KMS-11 (cell line): ENCODE measurements around the gene PGAP3.
A peak's percentile ranks its signal among the peaks of the same experiment; 100 is the strongest.

Experiments
- H2AFZ ChIP-seq: fragments of 200-600 bp; sonication (generic); 2 replicates; pipeline ENCODE4 v1.6.1; 2016; ENCODE audit warnings: antibody characterized with exemption, mixed run types, low read depth
- H3K27ac ChIP-seq: fragments of 200-600 bp; sonication (generic); 2 replicates; pipeline ENCODE4 v1.6.1; 2016; ENCODE audit warnings: mild to moderate bottlenecking, mixed run types
- H3K27me3 ChIP-seq: fragments of 200-600 bp; sonication (generic); 2 replicates; pipeline ENCODE4 v1.6.1; 2017; ENCODE audit warnings: mild to moderate bottlenecking, low read depth, mixed run types, moderate library complexity; ENCODE audit not compliant: insufficient read depth
- H3K36me3 ChIP-seq: fragments of 200-600 bp; sonication (generic); 2 replicates; pipeline ENCODE4 v1.6.1; 2017; ENCODE audit warnings: mild to moderate bottlenecking, mixed run types; ENCODE audit not compliant: insufficient read depth
- H3K4me1 ChIP-seq: fragments of 200-600 bp; sonication (generic); 2 replicates; pipeline ENCODE4 v1.6.1; 2016; ENCODE audit warnings: mild to moderate bottlenecking, low read depth, mixed run types; ENCODE audit not compliant: poor library complexity, severe bottlenecking
- H3K4me2 ChIP-seq: fragments of 200-600 bp; sonication (generic); 2 replicates; pipeline ENCODE4 v1.7.0; 2016; ENCODE audit warnings: mild to moderate bottlenecking, mixed run types
- H3K4me3 ChIP-seq: fragments of 200-600 bp; sonication (generic); IDR thresholded peaks from 2 replicates; pipeline ENCODE4 v1.6.1; 2017; ENCODE audit warnings: low read depth, low read length, mixed read lengths; ENCODE audit not compliant: insufficient read depth
- H3K79me2 ChIP-seq: fragments of 200-600 bp; sonication (generic); 2 replicates; pipeline ENCODE4 v1.6.1; 2016; ENCODE audit warnings: low read depth, mixed run types; ENCODE audit not compliant: insufficient read depth
- H3K9ac ChIP-seq: fragments of 200-600 bp; sonication (generic); 2 replicates; pipeline ENCODE4 v1.6.1; 2016; ENCODE audit warnings: mild to moderate bottlenecking, mixed run types
- H4K20me1 ChIP-seq: fragments of 200-600 bp; sonication (generic); 2 replicates; pipeline ENCODE4 v1.6.1; 2016; ENCODE audit warnings: mild to moderate bottlenecking, mixed run types; ENCODE audit not compliant: insufficient read depth
- CTCF ChIP-seq: fragments of 200-600 bp; sonication (generic); conservative IDR thresholded peaks from 2 replicates; pipeline ENCODE4 v1.6.1; 2017; ENCODE audit warnings: low read depth, mild to moderate bottlenecking, antibody characterized with exemption, low read length, moderate library complexity, mixed read lengths

Gene PGAP3

GRCh38 chr17:39670746-39671145, 17.1 kb downstream of the PGAP3 start:
- no peak overlapping the region for H3K27ac ChIP-seq
- no peak overlapping the region for H3K4me3 ChIP-seq
- no peaks in the 10 kb centered on the region for H3K36me3 ChIP-seq
- H2AFZ ChIP-seq = no peak overlapping the region
- H3K79me2 ChIP-seq = no peaks in the 10 kb centered on the region
- H4K20me1 ChIP-seq = no peaks in the 10 kb centered on the region
- TF ChIP-seq CTCF = no peak
- peaks cover 8% of the 10 kb centered on the region; the same call in 1 of the 2 replicates for H3K27me3 ChIP-seq
- H3K4me2 ChIP-seq = no peak overlapping the region
- H3K4me1 ChIP-seq = no peaks in the 10 kb centered on the region
- no peak overlapping the region for H3K9ac ChIP-seq

GRCh38 chr17:39669897-39670735, 17.7 kb downstream of the PGAP3 start:
- H3K4me3 ChIP-seq = no peak overlapping the region

GRCh38 chr17:39667945-39668924, 19.6 kb downstream of the PGAP3 start, which contains the start of gene PNMT:
Gene PNMT, plus strand, starts transcription at chr17:39668453. Its CDS starts 23 bp downstream, at chr17:39668476.
- H3K9ac ChIP-seq = peak within 1 kb of the TSS; percentile 74; the same call in 1 of the 2 replicates
- no peaks in the 10 kb centered on the region for H3K4me1 ChIP-seq
- peak within 1 kb of the TSS; percentile 78 for H2AFZ ChIP-seq
- H3K4me2 ChIP-seq = peak within 1 kb of the TSS; percentile 48
- TF ChIP-seq CTCF = peak; percentile 82
- no peaks in the 10 kb centered on the region for H3K36me3 ChIP-seq
- H3K79me2 ChIP-seq = no peaks in the 10 kb centered on the region
- no peaks in the 10 kb centered on the region for H4K20me1 ChIP-seq
- no peak within 1 kb of the TSS for H3K27ac ChIP-seq
- peaks cover 8% of the 10 kb centered on the region; the same call in 1 of the 2 replicates for H3K27me3 ChIP-seq
- H3K4me3 ChIP-seq = no peak within 1 kb of the TSS

More at GRCh38 chr17:39669897-39670735, 17.7 kb downstream of the PGAP3 start:
- Histone ChIP-seq H3K9ac (no peak overlapping the region), H2AFZ (no peak overlapping the region), H4K20me1 (no peaks in the 10 kb centered on the region), H3K4me2 (no peak overlapping the region), H3K79me2 (no peaks in the 10 kb centered on the region), H3K4me1 (no peaks in the 10 kb centered on the region), H3K27me3 (peaks cover 8% of the 10 kb centered on the region; the same call in 1 of the 2 replicates), H3K36me3 (no peaks in the 10 kb centered on the region), H3K27ac (no peak overlapping the region)
- no peak for TF ChIP-seq CTCF

GRCh38 chr17:39667262-39667944, 20.5 kb downstream of the PGAP3 start:
- H3K4me1 ChIP-seq = no peaks in the 10 kb centered on the region
- no peak overlapping the region for H3K27ac ChIP-seq

More at GRCh38 chr17:39667262-39667944, 20.5 kb downstream of the PGAP3 start:
- Histone ChIP-seq H4K20me1 (no peaks in the 10 kb centered on the region), H3K36me3 (no peaks in the 10 kb centered on the region), H3K27me3 (peaks cover 8% of the 10 kb centered on the region; the same call in 1 of the 2 replicates), H3K4me3 (no peak overlapping the region), H3K4me2 (no peak overlapping the region; the same call in 1 of the 2 replicates), H3K79me2 (no peaks in the 10 kb centered on the region), H2AFZ (no peak overlapping the region), H3K9ac (no peak overlapping the region)
- no peak for TF ChIP-seq CTCF
